ENCODE data around the gene KAZN. TPM values are rescaled to one million over a fixed set of nuclear protein-coding genes. Genes with fewer than 3 reads are reported as not detected.

KAZN gene
- total and polyA plus RNA-seq, 2 of the 8 experiments (the other 6 are each of a cell fraction or from before 2014, with no cell fraction given) = 3.7 to 11.8 TPM

DNA sequence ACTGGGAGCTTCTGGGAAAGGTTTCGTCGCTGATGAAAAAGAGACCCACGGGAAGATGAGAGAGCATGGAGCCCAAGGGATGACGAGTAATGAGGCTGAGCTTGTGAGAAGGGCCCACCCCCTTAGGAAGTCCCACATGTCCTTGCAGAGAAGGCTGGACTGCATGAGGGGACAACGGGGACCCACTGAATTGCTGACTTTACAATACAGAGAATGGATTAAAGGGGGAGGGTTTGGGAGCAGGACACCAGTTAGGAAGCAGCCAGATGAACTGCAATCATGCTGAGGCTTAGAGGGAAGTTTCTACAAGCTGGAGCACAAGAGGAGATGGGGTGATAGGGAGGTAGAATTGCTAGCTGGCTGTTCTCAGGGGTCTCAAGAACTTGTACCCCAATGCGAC is 549.5 kb downstream of the KAZN start:
- Histone ChIP-seq H3K23me2 (ENCODE audit: low read depth, low read length) (peaks cover 4% of the 10 kb centered on the region; the same call in 1 of the 2 replicates), H3K18ac (ENCODE audit: extremely low read depth, low read length) (no peak overlapping the region), H3K27me3 (replicated peaks in 1 of 4; ENCODE audit: control insufficient read depth in 3 of 4, extremely low read depth in 1 of 4, insufficient read depth in 3 of 4, low read length in 3 of 4) (peaks cover 0 to 17% (median 8%) of the 10 kb centered on the region in 4 experiments; a peak in 6 of 7 replicates), H4K8ac (ENCODE audit: extremely low read depth, insufficient read depth, low read length) (no peak overlapping the region), H3K14ac (ENCODE audit: insufficient read length) (no peak overlapping the region), H2AFZ (ENCODE audit: low read length) (no peak overlapping the region), H2BK12ac (ENCODE audit: low read depth, low read length) (no peak overlapping the region), H4K20me1 (replicated peaks in 1 of 2; ENCODE audit: control insufficient read depth in 1 of 2, insufficient read depth in 2 of 2, low read length in 2 of 2) (no peaks in the 10 kb centered on the region), H2AK5ac (ENCODE audit: low read depth, low read length) (no peak overlapping the region), H3K9me3 (ENCODE audit: insufficient read depth in 2 of 2, low read depth in 1 of 2, low read length in 1 of 2) (no peaks in the 10 kb centered on the region), H2BK15ac (ENCODE audit: low read length) (no peak overlapping the region), H2BK5ac (ENCODE audit: low read depth, low read length) (no peak overlapping the region), H3K4me3 (ENCODE audit: extremely low read depth in 1 of 4, insufficient read depth in 2 of 4, low read depth in 3 of 4, low read length in 4 of 4) (no peak overlapping the region), H3K79me2 (ENCODE audit: control insufficient read depth in 1 of 2, insufficient read depth in 2 of 2, low read length in 2 of 2) (no peaks in the 10 kb centered on the region), H3K56ac (replicated peaks; ENCODE audit: insufficient read length, low read depth, low read length) (no peak overlapping the region), H3K27ac (ENCODE audit: low read depth, low read length) (no peak overlapping the region), H3K4me2 (ENCODE audit: insufficient read depth in 1 of 2, low read depth in 2 of 2, low read length in 2 of 2) (no peak overlapping the region), H4K5ac (ENCODE audit: insufficient read length, low read depth, low read length) (no peak overlapping the region), H3K4ac (replicated peaks; ENCODE audit: insufficient read length, low read depth, low read length) (no peak overlapping the region), H3K9ac (replicated peaks in 1 of 4; ENCODE audit: extremely low read depth in 1 of 4, low read depth in 3 of 4, low read length in 3 of 4) (no peak overlapping the region), H3K79me1 (ENCODE audit: low read depth, low read length) (no peaks in the 10 kb centered on the region; the same call in 1 of the 2 replicates), H2BK20ac (ENCODE audit: low read length) (no peak overlapping the region), H3K4me1 (replicated peaks in 1 of 4; ENCODE audit: control insufficient read depth in 3 of 4, insufficient read depth in 4 of 4, low read length in 3 of 4) (peaks cover 0 to 3% (median under 1%) of the 10 kb centered on the region in 4 experiments; a peak in 2 of 7 replicates), H3K36me3 (ENCODE audit: control insufficient read depth in 2 of 4, insufficient read depth in 4 of 4, low read length in 3 of 4) (no peaks in the 10 kb centered on the region), H4K91ac (replicated peaks; ENCODE audit: insufficient read length, low read length) (no peak overlapping the region), H3K23ac (ENCODE audit: insufficient read length) (no peak overlapping the region), H2BK120ac (replicated peaks; ENCODE audit: low read depth, low read length) (no peak overlapping the region)
- TF ChIP-seq RBBP5 (IDR thresholded peaks at IDR 0.05; ENCODE audit: borderline replicate concordance, low read depth, low read length) (no peak), TCF12 (IDR thresholded peaks at IDR 0.05; ENCODE audit: low read depth, low read length) (no peak), JUND (IDR thresholded peaks at IDR 0.05; ENCODE audit: low read length) (no peak), CEBPB (IDR thresholded peaks at IDR 0.05; ENCODE audit: low read depth, low read length) (no peak)
- TF ChIP-seq, protein P1, sequence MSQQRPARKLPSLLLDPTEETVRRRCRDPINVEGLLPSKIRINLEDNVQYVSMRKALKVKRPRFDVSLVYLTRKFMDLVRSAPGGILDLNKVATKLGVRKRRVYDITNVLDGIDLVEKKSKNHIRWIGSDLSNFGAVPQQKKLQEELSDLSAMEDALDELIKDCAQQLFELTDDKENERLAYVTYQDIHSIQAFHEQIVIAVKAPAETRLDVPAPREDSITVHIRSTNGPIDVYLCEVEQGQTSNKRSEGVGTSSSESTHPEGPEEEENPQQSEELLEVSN (IDR thresholded peaks at IDR 0.05) = no peak
- CTCF ChIA-PET (ENCODE audit: partially characterized antibody) = interaction anchor here (0.9 to 2.4 kb wide), 4 partner anchors 19 to 135 kb away, joined by 3 to 11 read pairs (median 4); no protein-coding TSS in a partner anchor
- DNase-seq (ENCODE audit: low read depth in 1 of 2, low spot score in 2 of 2) (no peak), FAIRE-seq (no peak)
- POLR2A ChIA-PET (ENCODE audit: partially characterized antibody) = no interaction called here
- 81% methylated on average over 6 of the region's 6 CpGs; no CpG with 5 or more reads in 1 of the 2 experiments for WGBS, 2 experiments (ENCODE audit: extremely low coverage in 1 of 2, insufficient coverage in 1 of 2, insufficient read length in 1 of 2, insufficient replicate concordance in 2 of 2, low coverage in 1 of 2, low lambda C conversion rate in 2 of 2, missing lambda C conversion rate in 1 of 2)
